ENCODE measurements around the gene FBRSL1. TPM values are rescaled to one million over a fixed set of nuclear protein-coding genes. Genes with fewer than 3 reads are reported as not detected.
"Not testable (repeated sequence)": the region's sequence is repeated elsewhere in the genome, so short reads cannot be mapped to it uniquely, and the experiment has no call there.

Gene FBRSL1
- polyA plus RNA-seq, 1 donor, result 46.6 TPM

DNA sequence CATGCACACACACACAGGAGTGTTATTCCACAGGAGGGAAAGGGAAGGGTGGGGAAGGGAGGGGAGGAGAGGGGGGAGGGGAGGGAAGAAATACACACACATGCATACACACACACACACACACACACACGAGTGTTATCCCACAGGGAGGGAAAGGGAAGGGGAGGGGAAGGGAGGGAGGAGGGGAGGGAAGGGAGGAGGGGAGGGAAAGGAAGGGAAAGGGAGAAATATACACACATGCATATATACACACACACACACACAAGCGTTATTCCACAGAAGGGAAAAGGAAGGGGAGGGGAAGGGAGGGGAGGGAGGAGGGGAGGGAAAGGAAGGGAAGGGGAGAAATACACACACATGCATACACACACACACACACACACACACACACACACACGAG lies 19.6 kb upstream of the FBRSL1 start:
- DNase-seq (ENCODE audit: low read depth), result no peak

DNA sequence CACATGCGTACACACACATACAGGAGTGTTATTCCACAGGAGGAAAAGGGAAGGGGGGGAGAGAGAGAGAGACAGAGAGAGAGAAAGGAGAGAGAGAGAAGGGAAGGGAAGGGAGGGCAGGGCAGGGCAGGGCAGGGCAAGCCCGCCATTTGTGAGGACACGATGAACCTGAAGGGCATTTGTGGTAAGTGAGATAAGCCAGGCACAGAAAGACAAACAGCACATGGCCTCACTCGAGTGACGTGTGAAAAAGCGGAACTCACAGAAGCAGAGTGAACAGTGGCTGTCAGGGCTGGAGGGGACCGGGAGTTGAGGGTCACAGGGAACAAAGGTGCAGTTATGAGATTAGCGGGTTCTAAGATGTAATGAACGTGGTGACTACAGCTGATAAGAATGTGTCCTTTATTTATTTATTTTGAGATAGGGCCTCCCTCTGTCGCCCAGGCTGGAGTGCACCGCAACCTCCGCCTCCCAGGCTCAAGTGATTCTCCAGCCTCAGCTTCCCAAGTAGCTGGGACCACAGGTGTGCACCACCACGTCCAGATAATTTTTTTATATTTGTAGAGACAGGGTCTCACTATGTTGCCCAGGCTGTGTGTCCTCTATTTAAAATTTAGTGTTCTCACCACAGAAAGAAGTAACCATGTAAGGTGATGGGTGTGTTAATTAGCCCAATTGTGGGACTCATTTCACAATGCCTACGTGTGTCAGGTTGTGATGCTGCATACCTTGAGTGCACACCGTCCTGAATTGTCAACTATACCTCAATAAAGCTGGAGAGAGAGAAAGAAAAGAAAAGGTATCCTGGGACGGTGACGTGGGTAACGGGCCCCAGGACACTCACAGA lies 18.7 kb upstream of the FBRSL1 start:
- DNase-seq (ENCODE audit: low read depth), result no peak

DNA sequence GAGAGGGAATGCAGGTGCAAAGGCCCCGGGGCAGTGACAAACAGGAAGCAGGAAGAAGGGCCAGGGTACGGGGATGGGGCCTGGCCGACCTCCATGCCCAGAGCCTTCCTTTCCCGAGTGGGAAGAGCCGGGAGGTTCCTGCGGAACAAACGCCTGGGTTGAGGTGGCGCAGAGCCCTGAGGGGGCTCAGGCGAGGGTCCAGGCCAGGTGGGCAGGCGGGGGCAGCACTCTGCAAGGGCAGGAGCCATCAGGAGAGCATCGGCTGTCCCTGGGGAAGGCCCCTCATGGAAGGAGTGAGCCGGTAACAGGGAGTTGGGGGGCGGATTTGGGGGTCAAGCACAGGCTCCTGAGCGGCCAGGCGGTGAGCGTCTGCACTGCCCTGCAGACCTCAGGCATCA lies 18.1 kb upstream of the FBRSL1 start:
- DNase-seq (ENCODE audit: low read depth), result no peak

- no peak for DNase-seq (ENCODE audit: low read depth)
Measured at GRCh38 chr12:132472386-132472785, 17.6 kb upstream of the FBRSL1 start.

- DNase-seq (ENCODE audit: low read depth), result no peak
Measured at GRCh38 chr12:132474237-132474741, 15.7 kb upstream of the FBRSL1 start.

GRCh38 chr12:132474799-132475303 lies 15.1 kb upstream of the FBRSL1 start:
- DNase-seq (ENCODE audit: low read depth), result not testable (repeated sequence)

- DNase-seq (ENCODE audit: low read depth), result no peak
Measured at GRCh38 chr12:132475304-132476037, 14.5 kb upstream of the FBRSL1 start.

DNA sequence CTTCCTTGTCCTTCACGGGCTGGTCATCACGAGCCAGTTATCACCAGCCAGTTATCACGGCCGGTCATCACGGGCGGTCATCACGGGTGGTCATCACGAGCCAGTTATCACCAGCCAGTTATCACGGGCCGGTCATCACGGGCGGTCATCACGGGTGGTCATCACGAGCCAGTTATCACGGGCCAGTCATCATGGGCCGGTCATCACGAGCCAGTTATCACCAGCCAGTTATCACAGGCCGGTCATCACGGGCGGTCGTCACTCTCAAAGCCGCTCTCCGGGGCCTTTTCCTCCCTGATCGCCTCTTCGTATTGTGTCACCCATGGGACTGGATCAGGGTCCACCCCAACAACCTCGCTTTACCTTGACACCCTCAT lies 13.9 kb upstream of the FBRSL1 start:
- no peak for DNase-seq (ENCODE audit: low read depth)

GRCh38 chr12:132476421-132476820 lies 13.5 kb upstream of the FBRSL1 start:
- no peak for DNase-seq (ENCODE audit: low read depth)

- no peak for DNase-seq (ENCODE audit: low read depth)
Measured at GRCh38 chr12:132477017-132477702, 12.8 kb upstream of the FBRSL1 start.

- no peak for DNase-seq (ENCODE audit: low read depth)
Measured at GRCh38 chr12:132477703-132478432, 12.1 kb upstream of the FBRSL1 start.

- no peak for DNase-seq (ENCODE audit: low read depth)
Measured at GRCh38 chr12:132478433-132478803, 11.5 kb upstream of the FBRSL1 start.

- DNase-seq (ENCODE audit: low read depth), result no peak
Measured at GRCh38 chr12:132478845-132479244, 11.1 kb upstream of the FBRSL1 start.

DNA sequence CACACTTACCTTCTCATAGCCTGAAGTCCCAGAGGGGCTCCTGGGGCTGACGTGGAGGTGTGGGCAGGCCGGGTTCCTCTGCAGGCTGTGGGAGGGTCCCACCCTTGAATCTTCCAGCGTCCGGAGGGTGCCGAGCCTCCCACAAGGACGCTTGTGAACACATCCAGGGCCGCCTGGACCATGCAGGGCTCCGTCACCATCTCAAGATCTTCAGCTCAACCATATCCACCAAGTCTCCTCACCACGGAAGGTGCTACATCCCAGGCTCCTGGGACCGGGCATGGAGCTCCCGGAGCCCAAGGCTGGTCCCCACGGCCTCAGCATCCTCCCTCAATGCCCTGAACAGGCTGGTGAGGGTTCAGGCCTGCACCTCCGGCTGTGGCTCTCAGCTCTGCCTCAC lies 10.7 kb upstream of the FBRSL1 start:
- DNase-seq (ENCODE audit: low read depth), result no peak

DNA sequence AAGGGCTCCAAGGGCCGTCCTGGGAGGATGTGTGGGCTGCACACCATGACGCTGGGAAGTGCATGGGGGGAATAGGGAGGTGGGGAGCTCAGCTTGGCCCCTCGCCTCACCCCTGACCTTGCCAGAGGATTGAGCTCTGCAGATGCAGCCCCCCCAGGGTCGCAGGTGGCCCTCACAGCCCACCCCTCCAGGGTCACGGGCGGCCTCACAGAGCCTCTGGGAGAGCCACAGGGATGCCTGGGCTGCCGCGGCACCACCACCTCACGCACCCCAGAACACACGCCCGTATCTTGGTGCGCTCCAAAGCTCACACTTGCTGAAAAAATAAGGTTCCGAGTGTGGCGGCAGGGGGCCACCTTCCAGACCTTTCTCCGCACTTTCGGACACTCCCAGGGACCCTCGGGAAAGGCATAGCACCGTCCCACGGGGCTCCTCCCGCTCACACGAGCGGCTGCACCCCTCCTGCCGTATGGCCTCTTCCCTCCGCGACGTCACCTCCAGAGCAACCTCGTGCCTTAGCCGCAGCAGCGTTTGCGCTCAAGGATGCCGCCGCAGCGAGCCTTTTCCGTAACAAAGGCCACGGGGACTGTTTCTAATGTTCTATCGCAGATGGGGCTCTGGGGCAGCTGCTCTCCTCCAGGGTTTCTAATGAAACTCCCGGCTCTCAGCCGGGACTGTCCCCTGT lies 9.9 kb upstream of the FBRSL1 start:
- DNase-seq (ENCODE audit: low read depth), result no peak

GRCh38 chr12:132480623-132481132 lies 9.3 kb upstream of the FBRSL1 start:
- DNase-seq (ENCODE audit: low read depth), result no peak

GRCh38 chr12:132481345-132481744 lies 8.6 kb upstream of the FBRSL1 start:
- no peak for DNase-seq (ENCODE audit: low read depth)

DNA sequence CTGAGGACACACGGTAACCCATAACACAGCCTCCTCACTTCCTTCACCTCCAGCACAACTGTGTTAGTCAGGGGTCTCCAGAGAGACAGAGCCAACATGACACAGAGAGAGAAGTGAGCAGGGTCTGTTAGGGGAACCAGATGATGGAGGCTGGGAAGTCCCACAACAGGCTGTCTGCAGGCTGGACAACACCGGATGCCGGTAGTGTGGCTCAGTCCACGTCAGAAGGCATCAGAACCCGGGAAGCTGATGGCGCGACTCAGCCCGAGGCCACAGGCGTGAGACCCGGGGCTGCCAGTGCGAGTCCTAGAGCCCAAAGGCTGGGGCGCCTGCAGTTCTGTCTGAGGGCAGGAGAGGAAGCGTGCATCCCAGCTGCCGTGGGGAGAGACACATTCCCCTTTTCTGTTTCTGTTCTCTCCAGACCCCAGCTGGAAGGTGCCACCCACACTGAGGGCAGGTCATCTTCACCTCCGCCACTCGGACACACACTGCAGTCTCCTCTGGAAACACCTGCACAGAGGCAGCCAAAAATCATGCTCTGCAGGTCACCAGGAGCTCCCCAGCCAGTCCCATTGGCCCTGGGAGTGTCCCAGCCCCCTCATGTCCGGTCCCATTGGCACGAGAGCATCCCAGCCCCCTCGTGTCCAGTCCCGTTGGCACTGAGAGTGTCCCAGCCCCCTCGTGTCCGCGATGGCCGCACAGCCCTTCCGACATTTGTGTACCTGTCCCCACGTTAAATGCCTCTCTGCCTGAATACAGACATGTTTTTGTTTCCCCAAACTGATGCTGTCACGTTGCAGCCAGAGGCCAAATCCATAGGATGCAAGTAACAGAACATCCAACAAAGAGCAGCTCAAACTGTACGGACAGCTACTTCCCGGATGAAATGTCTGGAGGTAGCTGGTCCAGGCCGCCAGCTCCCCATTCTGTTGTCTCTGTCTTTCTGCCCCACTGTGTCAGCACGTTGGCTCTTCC lies 7.9 kb upstream of the FBRSL1 start:
- no peak for DNase-seq (ENCODE audit: low read depth)

DNA sequence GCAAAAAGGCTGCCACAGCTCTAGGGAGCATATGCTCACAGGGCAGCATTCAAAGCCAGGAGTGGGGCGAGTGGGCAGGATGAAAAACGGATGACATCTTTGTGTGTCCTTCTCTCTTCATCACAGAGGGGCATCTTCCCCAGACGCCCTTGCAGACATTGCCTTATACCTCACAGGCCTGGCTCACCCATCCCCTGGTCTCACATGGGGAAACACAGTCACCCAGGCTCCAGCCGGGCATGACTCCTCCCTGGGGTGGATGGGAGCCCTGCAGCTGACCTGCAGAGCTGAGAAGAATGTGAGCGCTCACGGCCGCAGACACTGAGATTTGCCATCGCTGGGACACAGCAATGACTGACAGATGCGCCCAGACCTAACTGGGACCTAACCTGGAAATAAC lies 7.2 kb upstream of the FBRSL1 start:
- no peak for DNase-seq (ENCODE audit: low read depth)

Measured in forelimb muscle (tissue), 1 donor.